GM12864 (cell line): ENCODE results near the gene VCY.
"Not testable (repeated sequence)": the region's sequence is repeated elsewhere in the genome, so short reads cannot be mapped to it uniquely, and the experiment has no call there.

ENCODE experiments used
- DNase-seq: peaks from one replicate; pipeline ENCODE4 v3.0.0-alpha.2; 2011; ENCODE audit warnings: low read depth
- H3K4me3 ChIP-seq: 2 replicates; pipeline ENCODE4 v1.5.1; 2011; ENCODE audit warnings: mild to moderate bottlenecking, low read depth, low read length, control low read depth

VCY gene

DNA sequence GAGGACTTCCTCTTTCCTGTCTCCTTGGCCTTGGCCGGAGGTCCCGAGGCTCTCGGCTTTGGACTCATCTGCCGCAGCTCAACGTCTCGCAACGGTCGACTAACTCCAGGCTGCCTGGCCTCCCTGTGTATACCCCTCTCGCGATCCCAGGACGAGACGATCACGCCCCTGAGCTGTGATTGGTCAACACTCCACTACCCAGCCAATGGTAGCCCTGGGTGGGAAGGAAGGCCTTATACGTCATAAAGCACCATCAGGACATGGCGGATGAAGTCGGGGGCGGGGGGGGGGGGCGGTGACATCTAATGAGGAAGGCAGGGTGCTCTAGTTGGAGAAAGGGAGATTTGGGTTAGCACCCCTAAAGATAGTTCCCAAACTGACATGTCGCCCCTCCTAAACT is at the start of gene VCY:
Gene VCY (minus strand): TSS at position 101 of the 400 bp plus-strand sequence. CDS start 33 bp downstream, at position 68.
- H3K4me3 ChIP-seq, DNase-seq: not testable (repeated sequence)

DNA sequence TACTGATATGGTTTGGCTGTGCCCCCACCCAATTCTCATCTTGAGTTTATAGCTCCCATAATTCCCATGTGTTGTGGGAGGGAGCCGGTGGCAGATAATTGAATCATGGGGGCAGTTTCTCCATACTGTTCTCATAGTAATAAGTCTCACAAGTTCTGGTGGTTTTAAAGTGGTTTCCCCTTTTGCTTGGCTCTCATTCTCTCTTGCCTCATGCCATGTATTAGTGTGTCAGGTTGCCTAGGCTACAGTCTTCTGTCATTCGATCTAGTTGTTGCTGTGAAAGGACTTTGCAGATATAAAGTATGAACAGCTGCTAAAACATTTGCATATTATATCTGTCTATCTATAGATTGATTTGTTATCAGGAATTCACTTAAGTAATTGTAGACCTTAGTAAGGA is 44.1 kb upstream of the VCY start:
- H3K4me3 ChIP-seq, DNase-seq: not testable (repeated sequence)

DNA sequence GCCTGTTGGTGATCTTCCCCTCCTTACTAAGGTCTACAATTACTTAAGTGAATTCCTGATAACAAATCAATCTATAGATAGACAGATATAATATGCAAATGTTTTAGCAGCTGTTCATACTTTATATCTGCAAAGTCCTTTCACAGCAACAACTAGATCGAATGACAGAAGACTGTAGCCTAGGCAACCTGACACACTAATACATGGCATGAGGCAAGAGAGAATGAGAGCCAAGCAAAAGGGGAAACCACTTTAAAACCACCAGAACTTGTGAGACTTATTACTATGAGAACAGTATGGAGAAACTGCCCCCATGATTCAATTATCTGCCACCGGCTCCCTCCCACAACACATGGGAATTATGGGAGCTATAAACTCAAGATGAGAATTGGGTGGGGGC is 25.6 kb upstream of the VCY start:
- H3K4me3 ChIP-seq, DNase-seq: not testable (repeated sequence)

DNA sequence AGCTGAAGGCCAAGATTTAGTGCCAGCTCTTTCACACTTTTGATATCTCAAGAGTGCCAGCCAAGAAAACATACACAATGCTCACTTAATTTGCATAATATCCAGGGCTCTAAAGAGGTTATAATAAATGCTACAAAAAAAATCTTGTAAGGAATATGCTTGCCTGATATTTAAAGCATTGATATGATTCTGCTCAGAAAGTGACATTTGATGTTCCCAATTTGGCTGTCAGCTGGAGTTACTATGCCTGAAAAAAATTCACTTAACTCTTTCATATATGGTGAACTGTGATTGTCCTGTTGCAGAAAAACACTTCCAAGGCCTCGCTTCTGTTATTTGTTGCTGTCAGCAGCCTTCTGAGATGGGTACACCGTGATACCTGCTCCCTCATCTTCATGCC is 43.9 kb downstream of the VCY start:
- H3K4me3 ChIP-seq, DNase-seq: not testable (repeated sequence)
